GM19397 (cell line): Measurements from ENCODE around the gene FLRT1.

Experiments used
- ATAC-seq: cut with Tn5 transposase; IDR thresholded peaks from one replicate; pipeline ENCODE4 v1.9.1; 2021; ENCODE audit warnings: mild to moderate bottlenecking, moderate library complexity; ENCODE audit not compliant: unreplicated experiment

Gene FLRT1

DNA sequence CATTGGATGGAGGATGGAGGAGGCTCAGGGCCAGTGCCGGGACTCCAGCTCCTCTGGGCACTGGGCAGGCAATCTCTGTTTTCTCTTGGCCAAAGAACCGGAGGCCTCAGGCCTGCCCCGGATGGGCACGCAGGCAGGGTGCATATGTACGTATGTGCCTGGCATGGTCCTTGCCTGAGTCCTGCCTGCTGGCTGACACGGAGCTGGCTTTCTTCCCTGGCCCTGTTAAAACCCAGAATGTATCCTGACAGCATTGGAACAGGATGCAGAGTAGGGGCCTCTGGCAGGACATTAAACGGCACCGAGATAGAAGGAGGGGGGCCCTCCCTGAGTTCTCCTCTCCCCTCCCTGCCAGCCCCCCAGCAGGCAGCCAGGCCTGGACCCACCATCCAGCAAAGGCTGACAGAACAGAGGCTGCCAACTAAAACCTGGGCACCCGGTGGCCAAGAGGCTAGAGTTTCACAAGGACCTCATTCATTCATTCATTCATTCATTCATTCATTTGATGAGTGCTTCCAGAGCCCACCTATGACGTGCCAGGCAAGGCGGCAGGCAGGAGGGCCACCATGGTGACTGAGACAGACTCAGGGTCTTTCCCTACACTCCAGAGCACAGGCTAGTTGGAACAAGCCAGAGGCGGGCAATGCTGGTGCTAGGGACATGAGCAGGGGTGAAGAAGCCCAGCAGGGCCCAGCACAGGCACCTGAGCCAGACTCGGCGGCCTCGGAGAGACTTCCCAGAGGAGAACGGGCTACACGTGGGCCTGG, 28.8 kb downstream of the FLRT1 start:
- no peak for ATAC-seq

DNA sequence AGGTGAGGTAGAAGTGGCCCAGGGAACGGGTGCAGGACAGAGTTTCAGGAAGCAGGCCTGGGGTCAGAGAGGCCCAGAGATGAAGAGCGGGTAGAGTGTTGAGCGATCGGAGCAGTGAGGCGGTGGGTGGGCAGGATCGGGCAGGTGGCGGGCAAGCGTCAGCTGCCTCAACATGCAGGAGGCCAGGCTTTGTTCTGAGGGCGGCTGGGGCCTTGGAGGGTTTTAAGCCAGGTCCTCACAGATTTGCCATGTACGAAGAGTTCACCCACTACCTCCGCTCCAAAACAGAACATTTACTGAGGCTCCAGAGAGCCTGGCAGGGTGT, 29.4 kb downstream of the FLRT1 start:
- ATAC-seq: no peak

DNA sequence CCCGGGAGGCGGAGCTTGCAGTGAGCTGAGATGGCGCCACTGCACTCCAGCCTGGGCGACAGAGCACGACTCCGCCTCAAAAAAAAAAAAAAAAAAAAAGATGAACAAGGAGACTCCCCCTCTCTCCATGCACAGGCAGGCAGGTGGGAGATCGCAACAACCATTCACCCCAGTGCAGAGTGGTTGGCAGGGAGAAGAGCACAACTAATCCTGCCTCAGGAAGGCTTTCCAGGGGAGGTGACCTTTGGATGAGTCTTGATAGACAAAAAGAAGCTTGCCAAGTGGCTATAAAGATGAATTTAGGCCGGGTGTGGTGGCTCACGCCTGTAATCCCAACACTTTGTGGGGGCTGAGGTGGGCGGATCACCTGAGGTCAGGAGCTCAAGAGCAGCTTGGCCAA, 30.0 kb downstream of the FLRT1 start:
- ATAC-seq: no peak

DNA sequence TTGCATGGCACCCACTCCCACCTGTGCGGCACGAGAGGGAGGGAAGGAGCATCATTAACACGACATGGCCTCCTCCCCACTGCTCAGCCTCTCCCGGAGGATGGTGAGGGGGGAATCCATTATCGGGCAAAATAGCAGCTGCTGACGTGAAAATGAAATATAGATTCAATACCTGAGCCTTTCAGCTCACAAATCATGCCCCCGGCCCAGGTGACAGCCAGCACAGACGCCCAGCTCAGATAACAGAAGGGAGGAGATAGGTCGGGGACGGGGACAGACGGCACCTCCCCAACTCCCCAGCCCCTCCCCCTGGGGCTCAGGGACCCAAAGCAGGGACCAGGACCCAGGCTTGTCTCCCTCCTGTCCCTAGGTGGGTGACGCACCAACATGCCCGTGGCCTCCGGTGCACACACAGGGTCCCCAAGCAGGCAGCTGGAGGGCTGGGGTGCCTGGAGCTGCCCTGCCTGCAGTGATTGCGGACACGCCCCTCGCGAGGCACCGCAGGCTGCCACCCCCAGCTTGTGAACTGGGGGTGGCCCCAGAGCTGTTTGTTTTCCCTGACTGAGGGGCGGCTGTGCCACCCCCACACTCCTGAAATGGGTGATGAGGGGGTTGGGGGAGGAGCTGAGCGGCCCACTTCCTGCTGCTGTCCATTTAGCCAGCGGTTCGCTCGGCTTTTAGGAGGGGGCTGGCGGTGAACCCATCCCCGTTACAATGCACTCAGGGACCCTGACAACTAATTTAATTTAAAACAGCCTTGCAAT, 31.7 kb downstream of the FLRT1 start:
- ATAC-seq: no peak

DNA sequence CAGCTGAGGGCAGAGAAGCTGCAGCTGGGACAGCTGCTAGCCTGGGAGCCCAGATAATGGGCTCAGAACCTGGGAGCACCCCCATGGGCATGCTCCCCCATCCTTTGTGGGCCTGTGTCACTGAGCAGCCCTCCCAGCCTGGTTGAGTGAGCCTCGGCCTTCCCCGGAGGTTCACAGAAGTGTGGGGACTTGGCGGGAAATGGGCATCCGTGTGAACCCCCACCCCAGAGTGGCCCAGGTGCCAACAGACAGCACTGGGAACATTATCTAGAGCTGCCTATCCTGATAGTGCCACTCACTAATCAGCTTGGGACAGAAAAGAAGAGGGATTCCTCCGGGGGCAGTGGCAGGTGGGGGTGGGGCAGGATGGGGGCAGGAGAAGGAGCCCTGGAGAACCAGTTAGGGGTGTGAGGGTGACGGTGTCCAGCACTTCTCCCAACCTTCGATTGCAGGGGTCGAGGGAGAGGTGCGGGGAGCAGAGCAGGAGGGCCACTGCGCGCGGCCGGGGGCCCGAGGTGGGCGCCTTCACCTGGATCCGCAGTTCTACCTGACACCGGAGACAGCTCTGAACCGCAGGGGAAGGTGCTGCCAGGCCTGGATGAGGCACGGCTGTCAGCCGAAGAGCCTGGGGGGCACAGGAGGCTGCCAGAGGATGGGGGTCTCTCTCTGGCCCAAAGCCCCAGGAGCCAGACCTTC, 33.1 kb downstream of the FLRT1 start:
- ATAC-seq: no peak

DNA sequence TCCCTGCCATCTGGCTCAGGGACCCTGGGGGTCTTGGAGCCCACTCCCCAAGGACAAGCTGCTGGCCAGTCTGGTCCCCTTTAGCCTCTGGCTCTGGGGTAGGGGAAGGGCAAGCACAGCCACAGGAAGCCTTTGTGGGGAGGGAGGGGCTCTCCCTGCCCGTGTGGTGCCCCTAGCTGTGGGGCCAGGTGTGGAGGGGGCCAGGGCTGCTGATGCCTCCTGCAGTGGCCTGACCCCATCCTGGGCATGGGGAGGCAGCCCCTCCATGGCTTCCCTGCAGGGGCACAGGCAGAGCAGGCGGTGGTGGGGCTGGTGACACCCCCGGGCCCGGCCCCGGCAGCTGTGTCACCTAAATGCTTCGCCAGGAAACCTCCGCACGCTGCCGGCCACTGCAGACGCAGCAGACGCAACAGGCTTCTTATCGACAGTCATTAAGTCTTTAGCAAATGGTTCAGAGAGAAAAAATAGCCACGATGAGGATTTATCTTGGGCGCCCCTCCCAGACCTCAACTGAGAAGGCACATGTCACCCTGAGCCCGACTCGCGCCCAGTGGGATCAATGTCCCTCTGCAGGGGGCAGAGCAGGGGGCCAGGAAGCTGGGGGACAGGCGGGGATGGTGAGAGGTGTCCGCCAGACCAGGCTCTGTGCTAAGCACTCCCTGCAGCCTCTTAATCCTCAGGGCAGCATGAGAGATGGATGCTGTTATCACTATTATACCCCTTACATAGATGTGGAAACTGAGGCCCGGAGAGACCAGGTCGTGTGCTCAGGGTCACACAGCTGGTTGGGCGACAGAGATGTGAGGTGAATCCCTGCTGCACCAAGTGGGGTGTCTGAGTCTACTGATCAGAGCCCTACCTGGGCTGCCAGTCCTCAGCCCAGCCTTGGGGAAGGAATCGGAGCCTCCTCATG, 33.9 kb downstream of the FLRT1 start:
- no peak for ATAC-seq

DNA sequence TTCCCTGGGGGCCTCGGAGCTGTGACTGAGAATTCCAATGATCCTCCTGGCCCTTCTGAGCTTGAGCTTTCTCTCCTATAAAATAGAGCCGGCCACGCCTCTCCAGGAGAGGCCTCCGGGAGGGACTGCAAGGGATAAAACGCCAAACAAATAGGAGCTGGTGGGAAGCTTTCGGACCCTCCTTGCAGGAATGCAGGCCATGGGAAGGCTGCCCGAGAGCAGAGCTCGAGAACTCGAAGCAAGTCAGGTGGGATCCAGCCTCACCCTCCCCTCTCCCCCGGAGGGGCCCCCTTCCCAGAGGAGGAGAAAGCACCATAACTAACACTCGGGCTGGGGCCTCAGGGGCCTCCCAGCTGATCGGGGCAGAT, 34.6 kb downstream of the FLRT1 start:
- no peak for ATAC-seq

DNA sequence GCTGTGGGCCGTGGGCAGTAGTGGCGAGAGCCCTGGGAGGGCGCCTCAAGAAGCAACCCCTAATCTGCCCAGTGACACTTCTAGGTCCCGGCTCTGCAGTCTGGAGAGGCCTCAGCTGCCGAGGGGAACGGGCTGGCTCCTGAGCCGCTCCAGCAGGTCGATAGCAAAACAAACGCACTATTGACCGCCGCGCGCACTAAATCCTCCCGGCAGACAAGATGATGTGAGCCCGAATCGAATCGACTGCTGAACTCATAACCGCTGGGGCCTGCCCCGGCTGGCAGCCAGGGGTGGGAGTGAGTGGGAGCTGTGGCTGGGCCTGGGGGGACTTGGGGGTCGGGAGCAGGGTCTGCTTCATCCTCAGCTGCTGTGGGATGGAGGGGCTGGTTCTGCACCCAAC, 36.1 kb downstream of the FLRT1 start:
- no peak for ATAC-seq

DNA sequence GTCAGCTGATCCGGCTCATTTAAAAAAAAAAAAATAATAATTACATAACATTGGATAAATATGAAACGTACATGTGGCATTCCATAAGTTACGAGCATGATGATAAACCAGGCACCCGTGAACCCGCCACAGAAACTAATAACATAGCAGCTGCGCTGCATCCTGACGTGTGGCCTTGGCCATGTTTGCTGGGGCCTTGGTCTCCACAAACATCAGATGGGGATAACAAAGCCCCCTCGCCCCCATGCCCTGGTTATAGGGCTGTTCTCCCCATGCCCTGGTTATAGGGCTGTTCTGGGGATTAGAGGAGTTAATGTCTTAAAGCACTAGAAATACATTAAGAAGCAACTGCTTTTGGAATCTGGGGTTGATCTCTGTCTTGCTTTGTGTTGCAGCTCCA, 36.7 kb downstream of the FLRT1 start:
- no peak for ATAC-seq

DNA sequence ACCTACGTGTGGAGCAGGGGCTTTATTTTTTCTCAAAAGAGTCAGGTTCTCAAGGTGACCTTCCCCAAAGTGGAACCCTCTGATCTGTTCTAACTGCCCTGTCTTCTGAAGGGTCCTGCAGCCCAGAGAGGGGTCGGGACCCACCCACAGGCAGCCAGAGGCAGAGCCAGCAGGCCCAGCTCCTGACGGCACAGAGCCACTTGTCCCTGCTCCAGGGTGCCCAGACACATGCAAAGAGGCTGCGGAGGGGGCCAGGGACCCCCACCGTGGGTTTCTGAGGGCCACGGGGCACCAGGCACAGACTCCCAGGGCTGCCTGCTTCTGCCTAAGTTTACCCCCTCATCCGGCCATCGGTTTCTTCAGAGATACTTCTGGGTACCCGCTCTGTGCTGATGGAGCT, 37.1 kb downstream of the FLRT1 start:
- no peak for ATAC-seq

DNA sequence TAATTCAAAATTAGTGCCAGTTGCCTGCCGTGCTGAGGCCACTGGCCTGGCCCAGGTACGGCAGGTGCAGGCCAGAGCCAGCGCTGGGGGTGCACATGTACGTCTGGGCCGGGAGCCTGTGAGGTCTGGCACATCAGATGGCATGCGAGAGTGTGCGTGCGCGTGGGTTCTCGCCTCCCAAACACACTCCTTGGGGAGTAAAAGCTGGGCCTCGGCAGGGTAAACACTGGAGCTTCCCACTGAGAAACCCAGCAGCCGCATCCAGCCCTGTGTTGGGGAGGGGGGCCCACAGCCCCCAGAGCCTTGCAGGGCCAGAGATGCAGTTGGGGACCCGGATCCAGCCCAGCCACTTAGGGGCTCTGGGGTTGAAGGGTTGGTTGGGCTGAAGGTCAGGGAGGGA, 37.8 kb downstream of the FLRT1 start:
- no peak for ATAC-seq

DNA sequence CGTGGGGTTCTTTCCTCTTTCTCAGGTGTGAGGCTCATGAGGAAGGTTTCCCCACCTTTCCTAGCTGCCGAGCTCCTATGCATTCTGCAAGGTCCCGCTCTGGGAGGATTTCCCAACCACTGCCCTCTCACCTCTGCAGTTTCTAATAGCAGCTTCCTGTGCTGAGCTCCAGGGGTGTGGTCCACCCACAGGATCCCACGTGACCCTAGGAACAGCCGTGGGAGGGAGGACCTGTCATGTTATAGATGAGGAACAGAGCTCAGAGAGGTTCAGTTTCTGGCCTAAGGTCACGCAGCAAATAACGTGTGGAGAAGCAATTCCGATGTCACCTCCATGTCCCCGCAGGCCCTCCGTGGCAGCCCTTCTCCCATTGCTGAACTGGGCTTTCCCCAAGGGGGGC, 38.5 kb downstream of the FLRT1 start:
- ATAC-seq: no peak

DNA sequence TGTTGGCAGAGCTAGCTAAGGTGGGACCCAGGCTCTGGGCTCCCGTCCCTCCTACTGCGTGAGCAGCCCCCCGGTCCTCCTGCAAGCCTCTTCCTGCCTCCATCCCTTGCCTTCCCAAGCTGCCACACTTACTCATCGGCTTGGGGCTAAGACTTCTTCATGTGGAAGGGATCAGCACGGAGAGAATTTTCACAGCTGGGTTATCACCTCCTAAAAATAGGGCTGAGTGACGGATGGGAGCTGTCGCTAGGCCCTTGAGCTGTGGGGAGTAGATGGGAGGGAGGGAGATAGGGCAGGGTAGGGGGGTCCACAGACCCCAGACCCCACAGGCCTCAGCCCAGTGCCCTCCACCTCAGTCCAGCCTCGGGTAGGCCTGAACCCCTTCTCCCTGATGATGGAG, 41.0 kb downstream of the FLRT1 start:
- ATAC-seq: no peak

DNA sequence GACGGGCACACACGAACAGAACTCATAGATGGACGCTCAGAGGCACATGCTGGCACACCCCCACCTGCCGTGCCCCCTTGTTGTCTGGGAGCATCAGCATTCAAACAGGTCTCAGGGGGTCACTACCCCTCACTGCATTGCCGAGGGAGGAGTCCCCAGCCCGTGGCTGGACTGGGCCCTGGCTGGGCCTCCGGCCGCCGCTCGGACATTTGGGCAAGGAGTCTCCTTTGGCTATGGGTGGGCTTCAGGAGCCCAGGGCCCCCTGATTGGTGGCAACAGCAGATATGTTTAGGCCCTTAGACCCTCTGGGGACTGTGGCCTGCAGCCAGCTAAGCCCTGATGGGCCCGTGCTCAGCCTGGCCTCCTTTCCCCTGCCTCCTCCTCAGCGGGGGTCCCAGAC, 41.9 kb downstream of the FLRT1 start:
- no peak for ATAC-seq

DNA sequence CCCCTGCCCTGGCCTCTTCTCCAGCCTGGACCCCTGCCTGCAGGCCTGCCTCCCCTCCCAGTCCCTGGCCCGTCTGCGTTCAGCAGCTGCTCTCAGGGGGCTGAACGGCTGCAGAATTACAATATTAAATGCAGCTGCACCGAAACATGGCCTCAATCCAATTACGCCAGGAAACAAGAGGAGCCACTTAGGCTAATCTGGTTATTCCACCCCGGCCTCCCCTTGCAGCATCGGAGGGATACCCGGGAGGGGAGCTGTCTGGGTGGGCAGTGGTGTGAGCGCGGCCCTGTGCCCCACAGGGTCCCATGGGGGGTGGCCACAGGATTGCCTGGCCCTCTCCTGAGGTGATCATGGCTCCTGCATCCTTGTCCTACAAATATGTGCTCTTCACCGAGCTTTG, 42.6 kb downstream of the FLRT1 start:
- no peak for ATAC-seq

DNA sequence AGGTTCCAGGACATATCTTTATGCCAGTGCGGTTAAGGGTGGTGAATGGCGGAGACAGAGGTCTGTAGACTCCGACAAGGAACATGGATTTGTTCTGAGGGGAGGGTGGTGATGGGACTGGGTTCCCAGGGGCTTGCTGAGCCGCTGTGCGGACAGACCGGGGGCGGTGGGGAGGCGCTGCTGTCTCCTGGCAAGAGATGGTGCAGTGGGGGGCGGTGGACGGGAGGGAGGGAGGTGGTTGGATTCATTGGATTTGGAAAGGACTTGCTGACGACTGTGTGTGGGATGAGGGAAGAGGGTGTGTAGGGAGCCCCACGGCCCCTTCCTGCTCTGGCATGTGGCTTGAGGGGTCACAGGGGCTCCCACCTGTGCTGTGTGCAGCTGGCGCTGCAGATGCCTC, 43.2 kb downstream of the FLRT1 start:
- no peak for ATAC-seq

DNA sequence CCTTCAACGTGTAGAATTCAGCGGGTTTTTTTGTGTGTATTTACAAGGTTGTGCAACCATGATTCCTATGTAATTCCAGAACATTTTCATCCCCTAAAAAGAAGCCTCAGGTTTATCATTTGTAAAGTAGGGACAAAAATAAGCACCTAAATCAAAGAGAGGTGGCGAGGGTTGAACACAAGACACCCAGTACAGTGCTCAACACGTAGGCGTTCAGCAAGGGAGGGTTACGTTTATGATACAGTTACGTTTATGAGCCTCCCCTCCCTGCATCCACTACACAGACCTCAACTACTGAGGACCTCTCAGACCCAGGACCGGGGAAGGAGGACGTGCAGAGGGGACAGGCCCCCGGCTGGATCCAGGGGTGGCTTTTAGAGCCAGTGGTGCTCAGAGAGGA, 44.7 kb downstream of the FLRT1 start:
- no peak for ATAC-seq

DNA sequence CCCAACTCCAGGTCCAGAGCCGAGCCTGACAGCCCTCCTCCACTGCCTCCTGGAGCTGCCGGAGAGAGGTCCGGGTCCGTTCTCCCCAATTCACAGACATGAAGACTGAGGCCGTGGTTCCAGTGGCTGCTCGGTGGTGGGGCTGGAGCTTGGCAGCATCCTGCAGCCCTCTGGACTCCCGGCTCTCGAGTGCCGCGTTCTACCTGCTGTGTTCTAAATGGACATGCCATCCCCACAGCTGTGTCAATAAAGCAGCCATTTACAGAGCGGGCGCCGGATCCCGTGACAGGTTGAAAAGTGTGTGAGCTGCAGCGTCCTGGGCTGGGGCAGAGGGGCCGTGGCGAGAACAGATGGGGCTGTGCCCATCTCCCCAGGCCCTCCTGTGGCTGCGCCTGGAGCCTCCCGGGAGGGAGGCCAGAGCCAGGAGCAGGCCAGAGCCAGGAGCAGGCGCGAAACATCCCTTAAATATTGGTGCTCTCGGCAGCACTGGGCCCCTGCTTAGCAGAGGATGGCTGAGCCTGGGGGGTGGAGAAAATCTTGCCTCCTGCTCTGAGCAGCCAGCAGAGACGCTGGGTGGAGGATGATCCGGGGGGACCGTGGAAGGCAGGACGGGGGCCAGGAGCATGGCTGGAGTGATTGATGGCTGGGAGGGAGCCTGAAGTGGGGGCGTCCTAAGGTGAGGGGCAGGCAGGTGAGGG, 46.2 kb downstream of the FLRT1 start:
- ATAC-seq: no peak

DNA sequence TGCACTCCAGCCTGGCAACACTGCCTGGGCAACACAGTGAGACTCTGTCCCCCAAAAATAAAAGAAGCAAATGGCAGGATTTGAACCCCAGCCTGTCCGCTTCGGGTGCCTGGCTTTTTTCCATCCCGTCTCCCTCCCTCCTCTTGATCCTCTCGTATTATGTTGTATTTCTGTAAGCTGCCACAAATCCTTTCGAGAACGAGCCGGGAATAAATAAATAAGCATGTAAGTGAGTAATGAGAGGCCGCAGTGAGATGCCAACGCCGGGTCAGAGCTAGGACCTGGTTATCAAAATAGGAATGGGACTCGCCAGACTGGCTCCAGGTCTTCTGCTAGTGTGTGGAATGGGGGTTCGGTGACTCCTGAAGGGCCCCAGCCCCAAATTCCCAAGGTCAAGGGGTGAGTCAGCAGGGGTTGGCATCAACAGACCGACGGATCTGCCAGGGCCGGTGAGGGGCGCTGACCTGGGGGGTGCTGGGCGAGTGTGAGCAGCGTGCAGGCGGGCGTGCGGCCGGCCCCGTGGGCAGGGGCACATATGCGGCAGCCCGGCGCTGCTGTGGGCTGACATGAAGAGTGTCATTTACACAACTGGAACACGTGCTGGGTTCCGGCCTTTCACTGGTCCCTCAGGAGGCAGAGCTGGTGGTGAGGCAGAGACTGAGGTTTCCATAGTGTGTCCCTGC, 47.8 kb downstream of the FLRT1 start:
- no peak for ATAC-seq
